ENCODE data around the gene PRR22.
A peak's percentile ranks its signal among the peaks of the same experiment; 100 is the strongest.

The PRR22 gene

DNA sequence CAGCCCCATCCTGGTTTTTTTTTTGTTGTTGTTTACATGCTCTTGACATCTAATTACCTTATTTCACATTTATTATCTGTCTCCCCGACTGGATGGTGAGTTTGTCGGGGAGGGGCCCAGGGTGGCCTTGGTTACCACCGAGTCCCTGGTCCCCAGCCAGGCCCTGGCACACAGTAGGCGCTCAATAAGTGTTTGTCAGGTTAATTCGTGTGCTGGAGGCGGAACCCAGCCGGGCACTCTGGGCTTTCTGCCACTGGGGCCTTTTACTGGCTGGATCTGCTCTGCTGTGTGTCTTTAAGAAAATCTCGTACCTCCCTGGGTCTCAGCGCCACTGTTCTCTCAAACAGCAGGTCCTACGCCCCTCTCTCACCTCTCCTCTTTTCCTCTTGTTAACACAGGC lies 24.9 kb upstream of the PRR22 start:
- peaks cover 28% of the 10 kb centered on the region for H3K27me3 ChIP-seq
- TF ChIP-seq, protein P1, sequence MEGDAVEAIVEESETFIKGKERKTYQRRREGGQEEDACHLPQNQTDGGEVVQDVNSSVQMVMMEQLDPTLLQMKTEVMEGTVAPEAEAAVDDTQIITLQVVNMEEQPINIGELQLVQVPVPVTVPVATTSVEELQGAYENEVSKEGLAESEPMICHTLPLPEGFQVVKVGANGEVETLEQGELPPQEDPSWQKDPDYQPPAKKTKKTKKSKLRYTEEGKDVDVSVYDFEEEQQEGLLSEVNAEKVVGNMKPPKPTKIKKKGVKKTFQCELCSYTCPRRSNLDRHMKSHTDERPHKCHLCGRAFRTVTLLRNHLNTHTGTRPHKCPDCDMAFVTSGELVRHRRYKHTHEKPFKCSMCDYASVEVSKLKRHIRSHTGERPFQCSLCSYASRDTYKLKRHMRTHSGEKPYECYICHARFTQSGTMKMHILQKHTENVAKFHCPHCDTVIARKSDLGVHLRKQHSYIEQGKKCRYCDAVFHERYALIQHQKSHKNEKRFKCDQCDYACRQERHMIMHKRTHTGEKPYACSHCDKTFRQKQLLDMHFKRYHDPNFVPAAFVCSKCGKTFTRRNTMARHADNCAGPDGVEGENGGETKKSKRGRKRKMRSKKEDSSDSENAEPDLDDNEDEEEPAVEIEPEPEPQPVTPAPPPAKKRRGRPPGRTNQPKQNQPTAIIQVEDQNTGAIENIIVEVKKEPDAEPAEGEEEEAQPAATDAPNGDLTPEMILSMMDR (IDR thresholded peaks at IDR 0.05): no peak
- no peak overlapping the region for H3K4me3 ChIP-seq (ENCODE audit: low read depth in 1 of 2, low read length in 1 of 2)

DNA sequence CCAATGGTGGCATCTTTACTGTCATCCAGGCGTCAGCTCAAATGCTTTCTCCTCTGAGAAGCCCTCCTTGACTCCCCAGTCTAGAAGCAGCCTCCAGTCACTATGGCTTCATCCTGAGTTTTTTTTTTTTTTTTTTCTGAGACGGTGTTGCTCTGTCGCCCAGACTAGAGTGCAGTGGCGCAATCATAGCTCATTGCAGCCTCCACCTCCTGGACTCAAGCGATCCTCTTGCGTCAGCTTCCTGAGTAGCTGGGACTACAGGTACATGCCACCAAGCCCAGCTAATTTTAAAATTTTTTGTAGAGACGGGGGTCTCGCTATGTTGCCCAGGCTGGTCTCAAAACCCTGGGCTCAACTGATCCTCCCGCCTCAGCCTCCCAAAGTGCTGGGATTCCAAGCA lies 24.5 kb upstream of the PRR22 start:
- H3K4me3 ChIP-seq (ENCODE audit: low read depth in 1 of 2, low read length in 1 of 2): no peak overlapping the region
- TF ChIP-seq, protein P1 (IDR thresholded peaks at IDR 0.05): no peak
- H3K9me3 ChIP-seq: no peaks in the 10 kb centered on the region
- H3K27ac ChIP-seq: no peak overlapping the region
- H3K4me1 ChIP-seq (ENCODE audit: control insufficient read depth in 1 of 2, insufficient read depth in 1 of 2, low read depth in 1 of 2, low read length in 1 of 2): peaks cover 12 to 30% of the 10 kb centered on the region in 2 experiments
- no peaks in the 10 kb centered on the region for H3K36me3 ChIP-seq
- peaks cover 32% of the 10 kb centered on the region for H3K27me3 ChIP-seq

More for the DNA sequence above, 24.9 kb upstream of the PRR22 start:
- Histone ChIP-seq H3K9me3 (no peaks in the 10 kb centered on the region), H3K36me3 (no peaks in the 10 kb centered on the region), H3K4me1 (ENCODE audit: control insufficient read depth in 1 of 2, insufficient read depth in 1 of 2, low read depth in 1 of 2, low read length in 1 of 2) (peaks cover 8 to 26% of the 10 kb centered on the region in 2 experiments), H3K27ac (no peak overlapping the region)

DNA sequence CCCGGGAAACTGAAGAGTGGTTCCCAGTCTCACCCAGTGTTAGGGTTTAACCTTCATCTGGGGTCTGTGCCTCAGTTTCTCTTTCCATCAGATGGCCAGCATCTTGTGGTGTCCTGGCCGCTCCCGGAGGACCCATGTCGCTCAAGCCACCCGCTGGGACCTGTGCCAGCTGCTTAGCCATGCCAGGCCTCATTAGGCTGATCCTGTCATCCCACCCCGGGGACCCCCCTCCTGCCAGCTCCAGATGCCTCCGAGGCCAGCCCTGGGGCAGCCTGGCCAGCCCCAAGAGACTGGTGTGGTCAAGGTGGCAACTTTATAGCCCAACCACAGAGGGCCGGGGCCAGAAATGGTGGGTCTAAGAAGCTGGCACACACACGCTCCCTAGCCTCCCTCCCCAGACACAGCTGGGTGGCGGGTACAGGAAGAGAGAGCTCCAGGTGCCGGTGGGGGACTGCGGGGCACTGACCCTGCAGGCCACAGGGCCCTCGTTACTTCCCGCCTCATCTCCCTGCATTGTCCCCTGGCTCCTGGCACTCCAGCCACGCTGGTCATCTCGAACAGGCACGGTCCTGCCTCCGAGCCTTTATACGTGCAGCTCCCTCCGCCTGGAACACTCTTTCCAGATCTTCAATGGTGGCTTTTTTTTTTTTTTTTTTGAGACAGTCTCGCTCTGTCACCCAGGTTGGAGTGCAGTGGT lies 23.7 kb upstream of the PRR22 start:
- Histone ChIP-seq H3K36me3 (no peaks in the 10 kb centered on the region), H3K27me3 (peaks cover 40% of the 10 kb centered on the region), H3K4me3 (ENCODE audit: low read depth in 1 of 2, low read length in 1 of 2) (no peak overlapping the region), H3K9me3 (no peaks in the 10 kb centered on the region), H3K4me1 (ENCODE audit: control insufficient read depth in 1 of 2, insufficient read depth in 1 of 2, low read depth in 1 of 2, low read length in 1 of 2) (peaks cover 20 to 36% of the 10 kb centered on the region in 2 experiments), H3K27ac (no peak overlapping the region)
- TF ChIP-seq, protein P1 (IDR thresholded peaks at IDR 0.05): no peak

DNA sequence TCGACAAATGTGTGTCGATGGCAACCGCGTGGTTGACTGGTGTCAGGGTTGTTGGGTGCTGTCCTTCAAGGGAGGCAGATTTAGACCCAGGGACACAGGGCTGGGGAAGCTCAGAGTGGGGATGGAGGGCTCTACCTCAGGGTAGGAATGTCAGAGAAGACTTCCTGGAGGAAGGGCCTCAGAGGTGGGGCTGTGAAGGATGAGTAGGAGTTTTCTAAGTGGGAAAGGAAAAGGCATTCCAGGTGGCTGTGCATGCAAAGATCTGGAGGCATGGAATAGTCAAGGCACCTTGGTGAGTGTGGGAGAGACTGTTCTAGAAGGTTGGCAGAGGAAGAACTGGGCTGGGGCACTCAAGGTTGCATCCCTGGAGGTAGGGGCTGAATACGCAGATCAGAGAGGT lies 22.4 kb upstream of the PRR22 start:
- Histone ChIP-seq H3K4me1 (ENCODE audit: control insufficient read depth in 1 of 2, insufficient read depth in 1 of 2, low read depth in 1 of 2, low read length in 1 of 2) (peaks cover 20 to 37% of the 10 kb centered on the region in 2 experiments), H3K27ac (no peak overlapping the region), H3K27me3 (peaks cover 54% of the 10 kb centered on the region), H3K9me3 (no peaks in the 10 kb centered on the region), H3K4me3 (ENCODE audit: low read depth in 1 of 2, low read length in 1 of 2) (no peak overlapping the region), H3K36me3 (no peaks in the 10 kb centered on the region)
- TF ChIP-seq, protein P1 (IDR thresholded peaks at IDR 0.05): no peak

DNA sequence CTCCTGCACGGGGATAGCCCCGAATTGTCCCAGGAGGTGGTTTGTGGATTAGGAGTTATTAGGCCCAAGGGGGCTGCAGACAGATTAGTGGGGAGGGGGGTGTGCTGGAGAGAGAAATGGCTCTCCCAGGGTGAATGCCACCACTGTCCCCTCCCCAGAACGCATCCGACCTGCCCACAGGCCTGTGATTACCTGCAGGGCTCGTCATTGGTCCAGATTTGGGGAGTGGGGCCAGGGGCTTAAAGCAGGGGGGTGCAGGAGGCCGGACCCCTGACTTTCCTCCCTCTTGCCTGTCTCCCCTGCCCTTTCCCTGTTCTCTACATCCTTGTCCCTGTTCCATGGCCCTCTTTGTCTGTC lies 21.6 kb upstream of the PRR22 start:
- no peaks in the 10 kb centered on the region for H3K36me3 ChIP-seq
- TF ChIP-seq, protein P1 (IDR thresholded peaks at IDR 0.05): no peak
- H3K4me3 ChIP-seq (ENCODE audit: low read depth in 1 of 2, low read length in 1 of 2): peak overlapping the region in 1 of 2 experiments; percentile 37
- no peaks in the 10 kb centered on the region for H3K9me3 ChIP-seq
- no peak overlapping the region for H3K27ac ChIP-seq
- H3K27me3 ChIP-seq: peaks cover 62% of the 10 kb centered on the region
- peaks cover 20 to 37% of the 10 kb centered on the region in 2 experiments for H3K4me1 ChIP-seq (ENCODE audit: control insufficient read depth in 1 of 2, insufficient read depth in 1 of 2, low read depth in 1 of 2, low read length in 1 of 2)
